Hypothalamus (tissue), 51 donors: ENCODE measurements around the gene PTBP1.
"Not testable (repeated sequence)": the region's sequence is repeated elsewhere in the genome, so short reads cannot be mapped to it uniquely, and the experiment has no call there.

Experiments used
- DNase-seq, 51 donors: peaks; one replicate each; lab custom pipeline; 2025; lab: John Stamatoyannopoulos, UW

PTBP1 gene

DNA sequence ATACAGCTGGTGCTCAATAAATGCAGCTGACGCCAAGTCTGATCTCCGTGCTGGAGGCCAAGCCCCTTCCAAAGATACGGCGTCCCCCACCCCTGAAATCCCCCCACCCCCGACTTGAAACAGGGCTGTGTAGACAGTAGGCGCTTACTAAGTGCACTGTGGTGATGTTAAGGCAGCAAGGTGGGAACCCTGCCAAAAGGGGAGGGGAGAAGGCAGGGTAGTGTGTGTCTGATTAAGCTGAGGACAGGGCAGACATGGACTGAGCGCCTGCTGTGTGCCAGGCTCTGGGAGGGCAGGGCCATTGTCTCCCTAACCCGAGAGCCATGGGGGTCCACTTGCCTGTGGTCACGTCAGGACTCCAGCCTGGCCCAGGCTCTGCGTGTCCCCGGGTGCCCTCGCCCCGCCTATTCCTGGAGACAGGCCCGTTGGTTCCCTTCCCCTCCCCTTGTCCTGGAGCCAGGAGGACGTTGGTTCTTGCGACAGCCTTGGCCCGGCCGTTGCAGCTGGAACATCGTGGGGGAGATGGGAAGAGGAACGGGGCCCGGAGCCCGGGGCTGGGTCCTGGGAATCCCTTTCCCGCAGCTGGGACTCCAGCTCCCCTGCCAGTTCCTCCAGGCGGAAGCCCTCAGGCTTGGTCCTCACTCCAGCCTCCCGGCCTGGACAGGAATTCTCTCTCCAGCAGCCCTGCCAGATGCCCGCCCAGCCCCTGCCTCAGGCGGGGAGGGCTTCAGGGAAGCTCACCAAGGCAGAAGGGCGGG, 53.1 kb downstream of the PTBP1 start:
- peak in 28 of 51 donors; percentile 13 to 82 (median 44) for DNase-seq

DNA sequence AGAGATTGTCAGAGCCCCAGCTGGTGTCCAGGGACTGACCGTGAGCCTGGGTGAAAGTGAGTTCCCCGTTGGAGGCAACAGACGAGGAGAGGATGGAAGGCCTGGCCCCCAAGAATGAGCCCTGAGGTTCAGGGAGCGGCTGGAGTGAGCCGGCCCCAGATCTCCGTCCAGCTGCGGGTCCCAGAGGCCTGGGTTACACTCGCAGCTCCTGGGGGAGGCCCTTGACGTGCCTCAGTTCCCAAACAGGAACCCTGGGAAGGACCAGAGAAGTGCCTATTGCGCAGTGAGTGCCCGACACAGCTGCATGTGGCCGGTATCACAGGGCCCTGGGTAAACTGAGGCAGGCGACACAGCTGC, 53.7 kb downstream of the PTBP1 start:
- DNase-seq, result no peak

DNA sequence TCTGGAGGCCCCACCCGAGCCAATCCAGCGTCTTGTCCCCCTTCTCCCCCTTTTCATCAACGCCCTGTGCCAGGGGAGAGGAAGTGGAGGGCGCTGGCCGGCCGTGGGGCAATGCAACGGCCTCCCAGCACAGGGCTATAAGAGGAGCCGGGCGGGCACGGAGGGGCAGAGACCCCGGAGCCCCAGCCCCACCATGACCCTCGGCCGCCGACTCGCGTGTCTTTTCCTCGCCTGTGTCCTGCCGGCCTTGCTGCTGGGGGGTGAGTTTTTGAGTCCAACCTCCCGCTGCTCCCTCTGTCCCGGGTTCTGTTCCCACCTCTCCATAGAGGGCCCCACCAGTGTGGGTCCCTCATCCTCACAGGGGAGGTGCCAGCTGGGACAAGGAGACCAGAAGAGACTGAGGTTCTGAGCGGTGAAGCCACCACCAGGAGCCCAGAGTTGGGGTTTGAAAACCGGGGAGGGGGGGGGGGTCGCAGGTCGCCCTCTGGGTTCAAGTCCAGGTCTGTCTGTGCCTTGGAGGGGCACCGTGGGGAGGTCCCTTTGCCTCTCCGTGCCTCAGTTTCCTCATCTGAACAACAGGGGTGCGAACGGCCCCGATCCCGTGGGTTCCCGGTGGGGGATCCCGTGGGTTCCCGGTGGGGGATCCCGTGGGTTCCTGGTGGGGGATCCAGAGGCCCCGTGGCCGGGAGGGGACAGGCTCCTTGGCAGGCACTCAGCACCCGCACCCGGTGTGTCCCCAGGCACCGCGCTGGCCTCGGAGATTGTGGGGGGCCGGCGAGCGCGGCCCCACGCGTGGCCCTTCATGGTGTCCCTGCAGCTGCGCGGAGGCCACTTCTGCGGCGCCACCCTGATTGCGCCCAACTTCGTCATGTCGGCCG, 55.1 kb downstream of the PTBP1 start, which contains the start of gene ELANE:
Gene ELANE (plus strand): TSS at position 168 of the 878 bp plus-strand sequence. CDS start 26 bp downstream, at position 194.
- no peak for DNase-seq

DNA sequence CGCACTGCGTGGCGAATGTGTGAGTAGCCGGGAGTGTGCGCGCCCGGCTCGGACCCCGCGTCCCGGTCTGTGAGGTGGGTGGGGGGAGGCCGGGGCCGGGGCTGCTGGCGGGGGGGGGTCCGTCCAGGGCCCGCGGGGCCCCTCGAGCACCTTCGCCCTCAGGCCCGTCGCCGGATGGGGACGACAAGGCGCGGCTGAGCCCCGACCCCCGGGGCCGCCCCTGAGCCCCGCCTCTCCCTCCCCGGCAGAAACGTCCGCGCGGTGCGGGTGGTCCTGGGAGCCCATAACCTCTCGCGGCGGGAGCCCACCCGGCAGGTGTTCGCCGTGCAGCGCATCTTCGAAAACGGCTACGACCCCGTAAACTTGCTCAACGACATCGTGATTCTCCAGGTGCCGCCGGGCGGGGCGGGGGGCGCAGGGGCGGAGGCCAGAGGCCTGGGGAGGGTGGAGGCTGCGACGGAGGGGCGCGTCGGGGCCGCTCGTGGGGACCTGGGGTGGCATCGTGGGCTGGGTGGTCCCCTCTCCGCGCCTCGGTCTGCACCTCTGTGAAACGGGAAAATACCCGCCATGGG, 55.8 kb downstream of the PTBP1 start:
- DNase-seq, result no peak

DNA sequence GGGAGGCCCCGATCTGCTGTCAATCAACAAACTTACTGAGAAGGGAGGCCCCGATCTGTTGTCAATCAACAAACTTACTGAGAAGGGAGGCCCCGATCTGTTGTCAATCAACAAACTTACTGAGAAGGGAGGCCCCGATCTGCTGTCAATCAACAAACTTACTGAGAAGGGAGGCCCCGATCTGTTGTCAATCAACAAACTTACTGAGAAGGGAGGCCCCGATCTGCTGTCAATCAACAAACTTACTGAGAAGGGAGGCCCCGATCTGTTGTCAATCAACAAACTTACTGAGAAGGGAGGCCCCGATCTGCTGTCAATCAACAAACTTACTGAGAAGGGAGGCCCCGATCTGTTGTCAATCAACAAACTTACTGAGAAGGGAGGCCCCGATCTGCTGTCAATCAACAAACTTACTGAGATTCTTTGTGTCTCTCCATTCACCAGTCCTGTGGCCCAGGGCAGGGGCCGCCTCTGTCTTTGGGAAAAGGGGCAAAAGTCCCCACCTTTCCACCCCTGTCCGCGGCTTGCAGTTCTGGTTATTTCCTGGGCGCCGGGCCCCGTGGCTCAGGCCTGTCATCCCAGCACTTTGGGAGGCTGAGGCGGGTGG, 56.5 kb downstream of the PTBP1 start:
- not testable (repeated sequence) for DNase-seq

DNA sequence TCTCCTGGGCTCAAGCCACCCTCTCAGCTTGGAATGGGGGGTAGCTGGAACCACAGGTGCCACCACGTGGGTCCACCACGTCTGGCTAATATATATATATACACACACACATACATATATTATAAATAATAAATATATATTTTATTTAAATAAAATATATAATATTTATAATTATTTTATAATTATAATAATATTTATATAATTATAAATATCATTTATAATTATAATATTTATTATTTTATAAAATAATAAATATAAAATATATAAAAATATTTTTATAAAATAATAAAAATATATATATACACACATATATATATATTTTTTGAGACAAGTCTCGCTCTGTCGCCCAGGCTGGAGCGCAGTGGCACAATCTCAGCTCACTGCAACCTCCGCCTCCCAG, 57.3 kb downstream of the PTBP1 start:
- DNase-seq, result no peak

DNA sequence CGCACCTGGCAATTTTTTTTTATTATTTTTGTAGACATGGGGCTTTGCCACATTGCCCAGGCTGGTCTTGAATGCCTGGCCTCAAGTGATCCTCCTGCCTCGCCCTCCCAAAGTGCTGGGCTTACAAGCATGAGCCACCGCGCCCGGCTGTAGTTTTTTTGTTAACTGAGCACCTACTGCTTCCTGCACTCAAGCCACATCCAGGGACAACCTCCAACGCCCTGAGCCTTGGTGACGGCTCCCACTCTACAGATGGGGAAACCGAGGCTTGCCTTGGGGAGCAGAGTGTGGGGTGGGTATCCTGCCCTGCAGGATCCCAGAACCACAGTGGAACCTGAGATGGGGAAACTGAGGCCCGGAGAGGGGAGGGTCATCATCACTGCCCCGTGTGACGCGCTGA, 57.9 kb downstream of the PTBP1 start:
- DNase-seq, result no peak

DNA sequence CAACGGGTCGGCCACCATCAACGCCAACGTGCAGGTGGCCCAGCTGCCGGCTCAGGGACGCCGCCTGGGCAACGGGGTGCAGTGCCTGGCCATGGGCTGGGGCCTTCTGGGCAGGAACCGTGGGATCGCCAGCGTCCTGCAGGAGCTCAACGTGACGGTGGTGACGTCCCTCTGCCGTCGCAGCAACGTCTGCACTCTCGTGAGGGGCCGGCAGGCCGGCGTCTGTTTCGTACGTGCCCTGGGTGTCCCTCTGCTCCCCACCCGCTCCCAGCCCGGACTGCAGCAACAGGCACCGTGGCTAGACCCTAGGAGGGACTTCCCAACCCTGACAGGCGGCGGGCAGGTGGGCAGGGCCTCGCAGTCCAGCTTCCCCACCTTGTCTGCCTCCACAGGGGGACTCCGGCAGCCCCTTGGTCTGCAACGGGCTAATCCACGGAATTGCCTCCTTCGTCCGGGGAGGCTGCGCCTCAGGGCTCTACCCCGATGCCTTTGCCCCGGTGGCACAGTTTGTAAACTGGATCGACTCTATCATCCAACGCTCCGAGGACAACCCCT, 58.4 kb downstream of the PTBP1 start:
- no peak for DNase-seq

DNA sequence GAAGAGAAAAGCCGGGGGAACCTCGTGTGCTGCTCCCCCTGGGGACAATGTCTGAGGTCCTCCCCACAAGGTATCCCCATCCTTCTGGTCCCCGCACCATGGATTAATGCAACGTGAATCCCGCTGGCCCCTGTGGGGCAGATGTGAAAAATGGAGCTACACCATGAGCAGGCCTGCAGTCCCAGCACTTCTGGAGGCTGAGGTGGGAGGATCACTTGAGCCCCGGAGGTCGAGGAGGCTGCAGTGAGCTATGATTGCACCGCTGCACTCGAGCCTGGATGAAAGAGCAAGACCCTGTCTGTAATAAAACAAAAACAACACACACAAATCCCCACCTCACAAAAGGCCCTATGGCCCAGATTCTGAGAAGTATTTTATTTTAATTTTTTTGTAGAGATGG, 61.0 kb downstream of the PTBP1 start:
- no peak for DNase-seq

DNA sequence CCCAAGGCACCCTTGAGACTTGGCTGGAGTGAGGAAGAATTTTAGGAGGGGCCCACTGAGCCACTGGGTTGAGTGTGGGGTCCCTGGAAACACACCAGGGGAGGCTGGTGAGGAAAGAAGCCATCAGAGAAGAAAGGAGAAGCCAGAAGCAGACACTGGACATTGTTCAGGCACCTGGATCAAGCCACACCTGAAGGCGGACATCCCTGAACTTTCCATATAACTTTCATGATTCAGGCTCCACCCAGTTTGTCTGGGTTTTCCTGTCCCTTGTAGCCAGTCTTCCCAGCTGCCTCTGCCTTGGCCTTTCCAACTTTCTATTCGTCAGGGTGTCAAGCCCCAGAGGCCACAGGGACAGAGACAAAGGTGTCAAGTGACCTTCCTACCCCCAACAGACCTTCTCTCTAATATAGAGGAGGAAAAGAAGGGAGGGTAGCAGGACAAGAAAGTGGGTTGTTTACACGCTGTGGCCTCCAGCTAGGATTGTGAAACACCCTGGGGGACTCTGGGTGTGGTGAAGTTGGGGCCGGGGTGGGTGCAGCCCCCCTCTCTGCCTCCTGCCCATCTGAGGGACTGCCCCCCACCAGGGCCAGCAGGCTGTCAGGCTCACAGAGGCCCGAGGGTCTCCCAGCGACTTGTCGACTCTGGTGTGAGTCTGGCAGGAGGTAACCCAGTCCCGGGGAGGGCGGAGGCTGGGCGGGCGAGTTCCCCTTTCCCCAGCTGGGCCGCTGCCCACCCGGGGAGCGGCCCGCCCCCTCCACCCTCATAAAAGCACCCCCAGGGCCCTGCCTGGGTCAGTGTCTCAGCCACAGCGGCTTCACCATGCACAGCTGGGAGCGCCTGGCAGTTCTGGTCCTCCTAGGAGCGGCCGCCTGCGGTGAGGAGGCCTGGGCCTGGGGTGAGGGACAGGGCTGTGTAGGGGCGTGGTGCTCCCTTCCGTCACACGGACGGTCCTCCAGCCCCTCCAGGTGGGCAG, 61.9 kb downstream of the PTBP1 start, which contains the start of gene CFD:
Gene CFD (plus strand): TSS at position 797 of the 976 bp plus-strand sequence. CDS start 26 bp downstream, at position 823.
- DNase-seq, result peak in 5 of 51 donors; percentile 22 to 33 (median 29)

DNA sequence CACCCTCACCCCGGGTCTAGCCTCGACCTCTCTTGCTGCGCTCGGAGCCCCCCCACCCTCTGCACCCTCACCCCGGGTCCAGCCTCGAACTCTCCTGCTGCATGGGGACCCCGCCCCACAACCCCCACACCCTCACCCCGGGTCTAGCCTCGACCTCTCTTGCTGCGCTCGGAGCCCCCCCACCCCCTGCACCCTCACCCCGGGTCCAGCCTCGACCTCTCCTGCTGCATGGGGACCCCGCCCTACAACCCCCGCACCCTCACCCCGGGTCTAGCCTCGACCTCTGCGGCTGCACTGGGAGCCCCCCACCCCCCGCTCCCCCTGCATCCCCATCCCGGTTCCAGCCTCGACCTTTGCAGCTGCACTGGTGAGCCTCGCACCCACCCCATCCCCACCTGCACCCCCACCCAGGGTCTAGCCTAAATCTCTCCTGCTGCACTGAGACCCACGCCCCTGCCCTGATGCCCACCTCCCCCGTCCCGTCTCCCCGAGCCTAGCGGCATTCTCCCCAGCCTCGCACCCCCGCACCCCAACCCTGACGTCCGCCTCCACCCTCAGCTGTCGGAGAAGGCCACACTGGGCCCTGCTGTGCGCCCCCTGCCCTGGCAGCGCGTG, 64.0 kb downstream of the PTBP1 start:
- DNase-seq, result no peak
